ENCODE data around the gene ACSBG1.

The ACSBG1 gene

GRCh38 chr15:78201281-78202190 is 32.8 kb downstream of the ACSBG1 start:
- DNase-seq: no peak

GRCh38 chr15:78200276-78200930 is 34.0 kb downstream of the ACSBG1 start:
- DNase-seq: no peak

- DNase-seq: no peak
Measured at GRCh38 chr15:78197632-78198031, 36.7 kb downstream of the ACSBG1 start.

- DNase-seq: peak; percentile 45
Measured at GRCh38 chr15:78195735-78196201, 38.6 kb downstream of the ACSBG1 start.

- DNase-seq: no peak
Measured at GRCh38 chr15:78194568-78194925, 39.8 kb downstream of the ACSBG1 start.

GRCh38 chr15:78193731-78194567 is 40.4 kb downstream of the ACSBG1 start:
- DNase-seq: no peak

- no peak for DNase-seq
Measured at GRCh38 chr15:78192826-78193594, 41.4 kb downstream of the ACSBG1 start.

GRCh38 chr15:78182821-78183220 is 51.5 kb downstream of the ACSBG1 start:
- DNase-seq: no peak

GRCh38 chr15:78182336-78182700 is 52.0 kb downstream of the ACSBG1 start:
- DNase-seq: no peak

- no peak for DNase-seq
Measured at GRCh38 chr15:78179906-78180305, 54.5 kb downstream of the ACSBG1 start.

- DNase-seq: no peak
Measured at GRCh38 chr15:78179286-78179840, 55.0 kb downstream of the ACSBG1 start.

- no peak for DNase-seq
Measured at GRCh38 chr15:78178064-78178463, 56.3 kb downstream of the ACSBG1 start.

GRCh38 chr15:78177447-78177873 is 56.9 kb downstream of the ACSBG1 start:
- no peak for DNase-seq

- no peak for DNase-seq
Measured at GRCh38 chr15:78175330-78175729, 59.0 kb downstream of the ACSBG1 start.

GRCh38 chr15:78174401-78174800 is 60.0 kb downstream of the ACSBG1 start:
- no peak for DNase-seq

- DNase-seq: no peak
Measured at GRCh38 chr15:78171864-78172472, 62.4 kb downstream of the ACSBG1 start.

- no peak for DNase-seq
Measured at GRCh38 chr15:78170848-78171773, 63.3 kb downstream of the ACSBG1 start.

GRCh38 chr15:78168608-78169007 is 65.8 kb downstream of the ACSBG1 start:
- DNase-seq: no peak

- no peak for DNase-seq
Measured at GRCh38 chr15:78167227-78167888, 67.0 kb downstream of the ACSBG1 start.

- DNase-seq: no peak
Measured at GRCh38 chr15:78164010-78164409, 70.4 kb downstream of the ACSBG1 start.

Data from CD4-positive, alpha-beta T cell treated with Interferon gamma for 1 hour (primary cell).